ENCODE measurements around the gene GASK1A. TPM values are rescaled to one million over a fixed set of nuclear protein-coding genes. Genes with fewer than 3 reads are reported as not detected.

The GASK1A gene
- total RNA-seq, 2 donors from 2014 or later, result 0.12 TPM; not detected in 1

DNA sequence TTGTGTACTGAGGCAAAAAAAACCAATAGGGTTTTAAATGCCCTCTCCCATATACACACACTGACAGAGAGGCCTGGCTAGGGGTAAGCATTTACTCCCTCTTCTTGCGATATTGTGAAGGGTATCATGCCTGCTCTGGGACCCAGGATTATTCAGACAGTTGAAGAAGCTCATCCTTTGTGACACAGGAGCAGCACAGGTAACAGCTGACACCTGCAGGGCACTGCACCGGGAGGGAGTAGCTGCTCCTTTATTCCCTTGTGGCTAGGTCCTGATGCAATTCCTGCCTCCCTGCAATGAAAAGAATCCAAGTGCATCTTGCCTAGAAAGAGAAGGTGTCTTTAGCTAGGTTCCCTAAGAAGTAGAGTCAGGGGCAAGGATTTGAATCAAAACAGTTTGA lies 103.3 kb downstream of the GASK1A start:
- DNase-seq, result no peak
- Mint-ChIP-seq H3K36me3 (ENCODE audit: insufficient read depth in 2 of 2) (peaks cover 12 to 19% of the 10 kb centered on the region in 2 donors), H3K27me3 (ENCODE audit: low read depth) (no peaks in the 10 kb centered on the region), H3K27ac (no peak overlapping the region), H3K9me3 (peaks cover 0 to 5% of the 10 kb centered on the region in 2 donors), H3K4me3 (no peak overlapping the region), H3K4me1 (ENCODE audit: low read depth) (peaks cover 7% of the 10 kb centered on the region)
- no peak for ATAC-seq (replicated peaks in 1 of 2)

DNA sequence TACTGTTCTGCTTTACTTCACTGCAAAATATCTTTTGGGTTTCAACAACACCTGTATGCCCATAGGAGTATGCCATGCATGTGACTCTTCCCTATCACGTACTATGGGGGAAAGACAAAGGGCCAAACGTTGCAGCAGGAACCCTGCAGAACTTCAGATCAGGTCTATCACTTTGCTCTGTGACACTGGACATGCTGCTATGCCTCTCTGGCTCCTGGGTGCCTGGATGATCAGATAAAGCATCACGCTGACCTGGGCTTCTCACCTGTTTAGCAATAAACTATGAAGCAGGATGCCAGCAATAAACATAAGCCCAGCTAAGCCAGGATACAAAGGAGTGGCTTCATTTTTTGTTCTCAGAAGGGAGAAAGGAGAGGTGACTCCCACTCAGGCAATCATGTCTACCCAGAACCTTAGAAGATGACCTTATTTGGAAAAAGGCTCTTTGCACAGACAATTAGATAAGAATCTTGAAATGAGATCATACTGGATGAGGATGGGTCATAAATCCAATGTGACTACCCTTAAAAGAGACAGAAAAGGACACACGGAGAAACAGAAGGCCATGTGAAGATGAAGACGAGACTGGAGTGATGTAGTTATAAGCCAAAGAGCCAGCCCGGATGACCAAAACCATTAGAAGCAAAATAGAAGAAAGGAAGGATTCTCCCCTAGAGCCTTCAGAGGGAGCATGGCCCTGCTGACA lies 107.5 kb downstream of the GASK1A start:
- Mint-ChIP-seq H3K27ac (no peak overlapping the region), H3K27me3 (ENCODE audit: low read depth) (no peaks in the 10 kb centered on the region)
- peak in 1 of 2 donors; percentile 11 for ATAC-seq (replicated peaks in 1 of 2)

GRCh38 chr3:43087249-43087776 lies 108.2 kb downstream of the GASK1A start:
- peaks cover 0 to 5% of the 10 kb centered on the region in 2 donors for H3K9me3 Mint-ChIP-seq
- H3K27ac Mint-ChIP-seq, result no peak overlapping the region
- ATAC-seq (replicated peaks in 1 of 2), result no peak
- H3K36me3 Mint-ChIP-seq (ENCODE audit: insufficient read depth in 2 of 2), result peaks cover 4 to 7% of the 10 kb centered on the region in 2 donors
- H3K4me1 Mint-ChIP-seq (ENCODE audit: low read depth), result peaks cover 7% of the 10 kb centered on the region
- no peak overlapping the region for H3K4me3 Mint-ChIP-seq
- H3K27me3 Mint-ChIP-seq (ENCODE audit: low read depth), result no peaks in the 10 kb centered on the region
- no peak for DNase-seq

More for the DNA sequence above, 107.5 kb downstream of the GASK1A start:
- peaks cover 0 to 5% of the 10 kb centered on the region in 2 donors for H3K9me3 Mint-ChIP-seq
- peaks cover 7% of the 10 kb centered on the region for H3K4me1 Mint-ChIP-seq (ENCODE audit: low read depth)
- peaks cover 4 to 7% of the 10 kb centered on the region in 2 donors for H3K36me3 Mint-ChIP-seq (ENCODE audit: insufficient read depth in 2 of 2)
- no peak for DNase-seq
- H3K4me3 Mint-ChIP-seq, result no peak overlapping the region

DNA sequence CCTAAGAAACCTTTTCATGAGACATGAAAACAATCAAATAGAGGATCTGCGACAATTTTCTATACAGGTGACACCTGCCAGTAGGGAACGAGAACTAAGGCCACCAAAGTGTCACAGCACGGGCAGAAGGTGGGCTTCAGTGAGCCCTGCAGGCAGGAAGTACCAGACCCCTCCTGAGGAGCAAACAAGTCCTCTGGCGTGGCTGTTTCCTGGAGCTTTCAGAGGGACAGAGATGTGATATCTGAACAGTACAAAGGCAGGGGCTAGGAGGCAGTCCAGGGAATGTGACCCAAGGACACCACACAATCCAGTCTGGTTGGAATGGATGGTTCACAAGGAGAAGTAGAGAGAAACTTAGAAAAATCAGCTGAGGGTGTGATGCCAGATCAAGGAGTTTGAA lies 110.0 kb downstream of the GASK1A start:
- Mint-ChIP-seq H3K4me1 (ENCODE audit: low read depth) (peaks cover 7% of the 10 kb centered on the region), H3K9me3 (peaks cover 0 to 2% of the 10 kb centered on the region in 2 donors), H3K27ac (no peak overlapping the region), H3K4me3 (no peak overlapping the region), H3K27me3 (ENCODE audit: low read depth) (no peaks in the 10 kb centered on the region), H3K36me3 (ENCODE audit: insufficient read depth in 2 of 2) (peaks cover 0 to 6% of the 10 kb centered on the region in 2 donors)
- DNase-seq (no peak), ATAC-seq (replicated peaks in 1 of 2) (no peak)

- H3K27me3 Mint-ChIP-seq (ENCODE audit: low read depth), result no peaks in the 10 kb centered on the region
These were observed 111.1 kb downstream of the GASK1A start for GRCh38 chr3:43090238-43090637.

GRCh38 chr3:43091481-43091880 lies 112.4 kb downstream of the GASK1A start:
- no peaks in the 10 kb centered on the region for H3K27me3 Mint-ChIP-seq (ENCODE audit: low read depth)
- no peak overlapping the region for H3K4me3 Mint-ChIP-seq
- ATAC-seq (replicated peaks in 1 of 2) (no peak), DNase-seq (no peak)
- no peaks in the 10 kb centered on the region for H3K9me3 Mint-ChIP-seq
- H3K27ac Mint-ChIP-seq, result no peak overlapping the region
- no peaks in the 10 kb centered on the region for H3K36me3 Mint-ChIP-seq (ENCODE audit: insufficient read depth in 2 of 2)
- peaks cover 6% of the 10 kb centered on the region for H3K4me1 Mint-ChIP-seq (ENCODE audit: low read depth)

More at GRCh38 chr3:43090238-43090637, 111.1 kb downstream of the GASK1A start:
- Mint-ChIP-seq H3K9me3 (no peaks in the 10 kb centered on the region), H3K4me1 (ENCODE audit: low read depth) (peaks cover 7% of the 10 kb centered on the region), H3K27ac (no peak overlapping the region), H3K36me3 (ENCODE audit: insufficient read depth in 2 of 2) (no peaks in the 10 kb centered on the region), H3K4me3 (no peak overlapping the region)
- DNase-seq (no peak), ATAC-seq (replicated peaks in 1 of 2) (no peak)

GRCh38 chr3:43093006-43093405 lies 113.9 kb downstream of the GASK1A start:
- no peak for ATAC-seq (replicated peaks in 1 of 2)
- Mint-ChIP-seq H3K36me3 (ENCODE audit: insufficient read depth in 2 of 2) (no peaks in the 10 kb centered on the region), H3K4me3 (no peak overlapping the region)

DNA sequence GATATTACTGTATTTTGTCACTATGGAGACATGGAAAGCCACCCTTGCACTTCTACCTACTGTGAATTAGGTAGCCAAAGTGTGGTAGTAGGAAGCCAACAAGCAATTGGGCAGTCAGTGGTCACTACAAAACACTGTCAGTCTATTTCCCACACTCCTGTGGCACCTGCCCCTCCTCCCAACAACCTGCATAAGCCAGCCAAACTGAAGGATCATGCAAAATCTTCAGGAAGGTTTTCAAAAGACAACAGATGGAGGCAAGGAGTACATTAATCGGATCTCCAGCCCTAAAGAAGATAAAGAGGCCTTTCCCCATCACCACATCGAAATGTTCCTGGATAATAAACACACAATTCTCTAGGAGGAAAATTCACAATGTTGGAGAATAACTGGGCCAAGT lies 114.9 kb downstream of the GASK1A start:
- Mint-ChIP-seq H3K36me3 (ENCODE audit: insufficient read depth in 2 of 2) (no peaks in the 10 kb centered on the region), H3K4me3 (no peak overlapping the region)
- no peak for DNase-seq

More at GRCh38 chr3:43093006-43093405, 113.9 kb downstream of the GASK1A start:
- no peak for DNase-seq
- Mint-ChIP-seq H3K27ac (no peak overlapping the region), H3K4me1 (ENCODE audit: low read depth) (no peaks in the 10 kb centered on the region), H3K27me3 (ENCODE audit: low read depth) (no peaks in the 10 kb centered on the region), H3K9me3 (no peaks in the 10 kb centered on the region)

GRCh38 chr3:43094381-43094780 lies 115.3 kb downstream of the GASK1A start:
- Mint-ChIP-seq H3K9me3 (no peaks in the 10 kb centered on the region), H3K4me3 (no peak overlapping the region), H3K36me3 (ENCODE audit: insufficient read depth in 2 of 2) (no peaks in the 10 kb centered on the region), H3K4me1 (ENCODE audit: low read depth) (no peaks in the 10 kb centered on the region), H3K27me3 (ENCODE audit: low read depth) (no peaks in the 10 kb centered on the region), H3K27ac (no peak overlapping the region)
- no peak for ATAC-seq (replicated peaks in 1 of 2)
- DNase-seq, result no peak

More for the DNA sequence above, 114.9 kb downstream of the GASK1A start:
- Mint-ChIP-seq H3K27me3 (ENCODE audit: low read depth) (no peaks in the 10 kb centered on the region), H3K9me3 (no peaks in the 10 kb centered on the region), H3K4me1 (ENCODE audit: low read depth) (no peaks in the 10 kb centered on the region), H3K27ac (no peak overlapping the region)
- ATAC-seq (replicated peaks in 1 of 2), result no peak

DNA sequence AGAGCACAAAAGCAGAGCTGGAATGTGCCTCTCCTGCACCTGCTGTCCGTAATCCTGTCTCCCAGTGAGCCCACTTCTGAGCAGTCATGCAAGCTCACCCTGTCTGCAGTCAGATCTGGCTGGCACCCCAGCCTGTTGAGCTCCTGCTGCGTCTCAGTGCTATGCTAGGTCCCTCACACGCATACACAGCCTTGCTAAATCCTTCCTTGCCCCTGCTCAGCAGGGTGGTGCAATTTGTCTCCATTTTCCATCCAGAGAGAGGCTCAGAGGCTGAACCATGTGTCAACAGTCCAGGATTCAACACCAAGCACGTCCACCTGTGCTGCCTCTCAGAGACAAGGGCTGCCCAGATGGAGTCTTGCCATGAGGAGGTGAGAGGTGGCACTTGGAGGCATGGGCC lies 115.7 kb downstream of the GASK1A start:
- Mint-ChIP-seq H3K9me3 (no peaks in the 10 kb centered on the region), H3K4me3 (no peak overlapping the region), H3K27me3 (ENCODE audit: low read depth) (no peaks in the 10 kb centered on the region), H3K36me3 (ENCODE audit: insufficient read depth in 2 of 2) (no peaks in the 10 kb centered on the region), H3K4me1 (ENCODE audit: low read depth) (no peaks in the 10 kb centered on the region), H3K27ac (no peak overlapping the region)
- ATAC-seq (replicated peaks in 1 of 2), result no peak
- no peak for DNase-seq

DNA sequence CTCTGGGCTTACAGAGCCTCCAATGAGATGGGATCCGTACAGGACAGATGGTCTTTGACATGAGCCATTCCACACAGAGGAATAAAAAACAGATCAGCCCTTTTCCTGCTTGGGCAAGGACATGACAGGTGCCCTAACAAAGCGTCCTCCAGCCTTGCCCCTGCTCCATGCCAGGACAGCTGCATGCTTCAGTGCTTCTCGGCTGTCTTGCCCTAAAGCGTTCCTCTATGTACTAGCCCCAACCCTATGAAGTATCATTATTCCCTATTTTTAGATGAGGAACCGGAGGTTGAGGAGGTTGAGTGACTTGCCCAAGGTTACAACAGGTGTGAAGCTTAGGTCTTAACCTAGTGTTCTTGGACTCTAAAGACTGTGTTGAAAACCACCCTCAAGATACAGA lies 116.3 kb downstream of the GASK1A start:
- Mint-ChIP-seq H3K4me3 (no peak overlapping the region), H3K27me3 (ENCODE audit: low read depth) (no peaks in the 10 kb centered on the region), H3K36me3 (ENCODE audit: insufficient read depth in 2 of 2) (no peaks in the 10 kb centered on the region), H3K9me3 (no peaks in the 10 kb centered on the region), H3K4me1 (ENCODE audit: low read depth) (no peaks in the 10 kb centered on the region), H3K27ac (no peak overlapping the region)
- DNase-seq (no peak), ATAC-seq (replicated peaks in 1 of 2) (no peak)

DNA sequence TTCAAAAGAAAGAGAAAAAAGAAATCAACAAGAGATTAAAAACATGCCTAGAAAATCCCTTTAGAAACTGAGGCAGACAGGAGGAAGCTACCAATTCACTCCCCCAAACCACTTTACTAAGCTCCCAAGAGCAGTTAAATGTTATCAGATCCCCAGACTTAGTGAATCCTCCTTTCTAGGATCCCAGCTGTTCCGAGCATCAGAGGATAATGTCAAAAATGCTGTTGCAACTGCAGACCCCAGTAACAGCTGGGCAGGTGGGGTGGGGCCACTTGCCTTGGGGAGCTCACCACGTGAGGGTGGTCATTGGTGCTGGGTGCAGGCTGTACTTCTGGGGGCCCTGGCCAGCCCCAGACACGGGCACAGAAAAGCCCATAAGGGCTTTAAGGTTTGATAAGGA lies 117.7 kb downstream of the GASK1A start:
- Mint-ChIP-seq H3K9me3 (no peaks in the 10 kb centered on the region), H3K4me1 (ENCODE audit: low read depth) (no peaks in the 10 kb centered on the region), H3K4me3 (no peak overlapping the region), H3K27me3 (ENCODE audit: low read depth) (no peaks in the 10 kb centered on the region), H3K36me3 (ENCODE audit: insufficient read depth in 2 of 2) (no peaks in the 10 kb centered on the region), H3K27ac (no peak overlapping the region)
- ATAC-seq (replicated peaks in 1 of 2), result no peak
- no peak for DNase-seq

GRCh38 chr3:43097400-43098080 lies 118.4 kb downstream of the GASK1A start:
- ATAC-seq (replicated peaks in 1 of 2) (no peak), DNase-seq (no peak)
- no peaks in the 10 kb centered on the region for H3K27me3 Mint-ChIP-seq (ENCODE audit: low read depth)
- no peak overlapping the region for H3K27ac Mint-ChIP-seq
- no peaks in the 10 kb centered on the region for H3K9me3 Mint-ChIP-seq
- no peaks in the 10 kb centered on the region for H3K4me1 Mint-ChIP-seq (ENCODE audit: low read depth)
- H3K36me3 Mint-ChIP-seq (ENCODE audit: insufficient read depth in 2 of 2), result no peaks in the 10 kb centered on the region
- no peak overlapping the region for H3K4me3 Mint-ChIP-seq

All from activated T-cell treated with anti-CD3 and anti-CD28 coated beads, Interleukin-2, amount 50 U/mL, for 72 hours (primary cell).